GM12875 (cell line): ENCODE measurements around the gene VWC2L.

ENCODE experiments used
- H3K4me3 ChIP-seq: one replicate; pipeline ENCODE4 v1.5.1; 2011; ENCODE audit warnings: low read depth, low read length, control low read depth
- CTCF ChIP-seq: IDR thresholded peaks from 2 replicates; pipeline ENCODE4 v1.5.1; 2011; ENCODE audit warnings: low read depth, mild to moderate bottlenecking, control low read depth, inconsistent platforms, low read length, moderate library complexity, borderline replicate concordance; ENCODE audit not compliant: insufficient read depth

Gene VWC2L

DNA sequence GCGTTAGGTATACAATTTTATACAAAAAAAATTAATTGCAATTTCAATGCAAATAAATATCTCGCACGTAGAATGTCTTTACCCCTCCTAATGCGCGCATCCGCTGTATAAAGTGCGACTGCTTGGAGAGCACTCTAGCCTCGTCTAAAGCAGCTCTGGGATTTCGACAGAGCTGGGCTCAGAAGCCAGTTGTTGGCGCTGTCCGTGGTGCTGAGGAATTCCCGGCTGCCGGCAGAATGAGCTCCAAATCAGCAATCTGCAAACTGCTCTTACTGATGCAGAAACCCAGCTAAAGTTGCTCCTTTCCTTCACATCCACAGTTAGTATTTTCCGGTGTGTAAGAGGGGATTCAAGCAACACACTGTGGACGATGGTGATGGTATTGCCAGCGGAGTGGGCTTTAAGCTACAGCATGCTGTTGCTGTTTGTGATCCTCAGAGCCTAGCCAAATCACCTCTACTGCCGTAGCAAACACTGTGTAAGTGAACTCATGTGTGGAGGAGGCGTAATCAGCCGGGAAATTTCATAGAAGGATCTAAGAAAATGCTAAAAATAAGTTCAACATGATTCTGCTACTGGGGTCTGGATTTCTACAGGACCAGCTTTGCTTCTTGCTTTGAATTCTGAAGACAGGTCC lies at the start of gene VWC2L:
Gene VWC2L, plus strand, starts transcription at position 137 of the 637 bp plus-strand sequence. CDS start 3,140 bp downstream, outside the sequence.
- TF ChIP-seq CTCF = no peak
- H3K4me3 ChIP-seq = no peak within 1 kb of the TSS

DNA sequence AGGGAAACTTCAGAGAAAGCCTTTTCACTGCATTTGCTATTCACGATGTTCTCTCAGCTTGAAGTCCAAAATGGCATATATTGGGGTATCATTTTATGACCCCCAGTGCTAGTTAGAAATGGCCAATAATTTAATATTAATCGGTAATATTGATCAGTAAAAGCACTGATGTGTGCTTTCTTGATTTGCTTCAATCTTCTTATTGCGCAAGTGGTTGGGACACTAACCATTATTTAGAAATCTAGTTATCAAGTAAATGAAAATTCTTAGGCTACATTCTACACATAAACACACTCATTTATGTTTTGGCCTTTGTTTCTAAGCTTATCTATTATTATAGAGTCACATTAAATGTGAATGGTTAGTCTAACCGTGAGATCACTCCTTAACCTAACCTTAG lies 49.7 kb upstream of the VWC2L start:
- TF ChIP-seq CTCF = no peak
- no peak overlapping the region for H3K4me3 ChIP-seq

DNA sequence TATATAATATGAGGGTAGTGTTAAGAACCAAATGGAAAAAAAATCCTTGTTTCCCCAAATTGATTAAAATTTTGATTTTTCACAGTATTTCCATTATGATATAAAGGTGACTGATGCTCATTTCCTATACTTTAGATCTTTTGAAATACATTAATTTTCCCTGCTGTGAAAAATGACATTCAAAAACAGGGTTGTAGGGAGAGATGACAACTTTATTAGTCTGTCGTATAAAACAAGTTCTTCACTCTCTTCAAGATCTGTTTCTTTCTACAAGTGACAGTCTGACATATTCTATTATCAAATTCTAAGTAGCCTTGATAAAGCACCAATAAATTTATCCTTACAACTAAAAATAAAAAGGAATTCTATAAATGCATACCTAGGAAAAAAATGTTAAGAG lies 45.3 kb upstream of the VWC2L start:
- TF ChIP-seq CTCF = no peak
- H3K4me3 ChIP-seq = no peak overlapping the region

DNA sequence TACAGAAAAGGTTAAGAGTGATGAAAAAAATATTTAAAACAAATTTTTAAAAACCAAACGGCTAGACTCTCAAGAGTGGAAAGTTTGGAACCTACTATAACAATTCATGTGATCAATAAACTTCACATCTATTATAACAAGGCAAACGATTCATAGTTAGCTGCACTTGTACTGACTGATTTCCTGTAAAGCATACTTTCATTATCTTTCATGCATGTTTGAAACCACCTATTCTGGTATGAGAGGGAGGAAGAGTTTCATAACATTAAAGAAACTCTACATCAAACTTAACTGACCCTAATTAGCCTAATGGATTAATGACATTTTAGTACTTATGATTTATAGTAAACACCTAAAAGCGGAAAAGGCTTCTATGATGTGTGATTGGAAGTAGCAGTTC lies 43.7 kb upstream of the VWC2L start:
- TF ChIP-seq CTCF = no peak
- H3K4me3 ChIP-seq = no peak overlapping the region

GRCh38 chr2:214376618-214377285 lies 34.1 kb upstream of the VWC2L start:
- no peak for TF ChIP-seq CTCF
- H3K4me3 ChIP-seq = no peak overlapping the region

- no peak overlapping the region for H3K4me3 ChIP-seq
- TF ChIP-seq CTCF = no peak
Observed at GRCh38 chr2:214377286-214377624, 33.6 kb upstream of the VWC2L start.

DNA sequence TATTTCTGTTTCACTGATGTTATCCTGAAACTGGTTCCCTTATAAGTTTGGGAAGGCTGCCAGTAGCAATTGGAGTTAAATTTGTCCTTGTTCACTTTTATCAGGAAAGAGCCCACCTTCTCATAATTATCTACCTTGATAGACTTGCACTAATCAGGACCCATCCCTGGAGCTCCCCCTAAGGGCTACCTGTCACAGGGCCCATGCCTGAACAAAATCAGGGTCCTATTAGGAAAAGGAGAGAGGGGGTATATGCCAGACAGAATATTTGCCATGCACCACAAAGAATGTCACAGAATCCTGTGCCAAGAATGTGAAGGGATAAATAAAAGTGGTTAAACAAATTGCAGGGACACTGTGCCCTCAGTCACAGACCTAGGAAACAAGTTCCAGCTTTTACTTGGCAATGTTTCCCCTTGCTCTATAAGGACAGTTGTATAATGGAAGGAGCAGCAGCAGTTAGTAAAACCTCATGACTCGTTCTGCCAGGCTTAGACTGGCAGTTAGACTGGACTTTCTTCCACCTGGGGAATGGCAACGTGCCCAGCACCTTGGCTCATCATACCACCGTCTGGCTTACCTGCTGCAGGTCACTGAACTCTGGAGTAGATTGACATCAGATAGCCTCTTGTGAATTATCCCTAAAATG lies 32.3 kb upstream of the VWC2L start:
- no peak for TF ChIP-seq CTCF
- H3K4me3 ChIP-seq = no peak overlapping the region
